ENCODE results near the gene ATP9B. TPM values are rescaled to one million over a fixed set of nuclear protein-coding genes. Genes with fewer than 3 reads are reported as not detected.

ATP9B gene
- total RNA-seq, 2 experiments from 2014 or later: 61.9 to 63.5 TPM

DNA sequence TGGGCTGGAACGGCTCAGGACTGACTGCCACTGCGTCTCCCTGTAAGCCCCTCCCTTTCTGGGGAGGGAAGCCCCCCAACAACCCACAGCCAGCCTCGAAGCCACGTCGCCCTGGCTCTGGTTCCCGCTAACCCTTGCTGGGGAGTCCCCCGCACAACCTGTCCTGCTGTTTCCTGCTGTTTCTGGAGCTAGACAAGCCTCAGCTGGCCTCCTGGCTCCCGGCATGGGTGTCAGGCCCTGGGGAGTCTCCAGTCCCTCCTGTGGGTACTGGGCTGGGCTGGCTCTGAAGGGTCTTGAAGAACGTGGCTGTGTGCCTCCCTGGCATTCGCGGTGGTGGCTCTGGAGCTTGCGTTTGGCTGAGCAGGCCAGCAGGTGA lies 347.5 kb downstream of the ATP9B start:
- ChIA-PET POLR2A (no interaction called here), CTCF (interaction anchor here (0.5 kb wide), 1 partner anchor 107 kb away, joined by 3 read pairs; no protein-coding TSS in a partner anchor)
- Histone ChIP-seq H3K9me3 (ENCODE audit: control insufficient read depth in 1 of 2, insufficient read depth in 1 of 2, low read length in 2 of 2) (no peaks in the 10 kb centered on the region), H3K27ac (ENCODE audit: low read depth in 1 of 2, low read length in 2 of 2) (no peak overlapping the region), H3K36me3 (ENCODE audit: insufficient read depth, low read length) (peaks cover 66% of the 10 kb centered on the region), H3K27me3 (ENCODE audit: control insufficient read depth in 1 of 2, insufficient read depth in 2 of 2, low read length in 2 of 2) (no peaks in the 10 kb centered on the region), H3K4me3 (ENCODE audit: low read length) (no peak overlapping the region), H3K4me1 (ENCODE audit: insufficient read depth, low read length) (peaks cover 20% of the 10 kb centered on the region)
- intact Hi-C loops (cut with DNase I, micrococcal nuclease): no loop called here
- ATAC-seq (ENCODE audit: poor library complexity): peak; percentile 9
- Mint-ChIP-seq H3K4me3 (no peak overlapping the region), H3K27ac (peak overlapping the region; percentile 61), H3K36me3 (ENCODE audit: low read depth) (peaks cover 66% of the 10 kb centered on the region), H3K9me3 (no peaks in the 10 kb centered on the region), H3K4me1 (ENCODE audit: low read depth) (peaks cover 45% of the 10 kb centered on the region), H3K27me3 (no peaks in the 10 kb centered on the region)
- TF ChIP-seq, protein P1, sequence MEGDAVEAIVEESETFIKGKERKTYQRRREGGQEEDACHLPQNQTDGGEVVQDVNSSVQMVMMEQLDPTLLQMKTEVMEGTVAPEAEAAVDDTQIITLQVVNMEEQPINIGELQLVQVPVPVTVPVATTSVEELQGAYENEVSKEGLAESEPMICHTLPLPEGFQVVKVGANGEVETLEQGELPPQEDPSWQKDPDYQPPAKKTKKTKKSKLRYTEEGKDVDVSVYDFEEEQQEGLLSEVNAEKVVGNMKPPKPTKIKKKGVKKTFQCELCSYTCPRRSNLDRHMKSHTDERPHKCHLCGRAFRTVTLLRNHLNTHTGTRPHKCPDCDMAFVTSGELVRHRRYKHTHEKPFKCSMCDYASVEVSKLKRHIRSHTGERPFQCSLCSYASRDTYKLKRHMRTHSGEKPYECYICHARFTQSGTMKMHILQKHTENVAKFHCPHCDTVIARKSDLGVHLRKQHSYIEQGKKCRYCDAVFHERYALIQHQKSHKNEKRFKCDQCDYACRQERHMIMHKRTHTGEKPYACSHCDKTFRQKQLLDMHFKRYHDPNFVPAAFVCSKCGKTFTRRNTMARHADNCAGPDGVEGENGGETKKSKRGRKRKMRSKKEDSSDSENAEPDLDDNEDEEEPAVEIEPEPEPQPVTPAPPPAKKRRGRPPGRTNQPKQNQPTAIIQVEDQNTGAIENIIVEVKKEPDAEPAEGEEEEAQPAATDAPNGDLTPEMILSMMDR (IDR thresholded peaks at IDR 0.05): no peak
- DNase-seq: no peak

DNA sequence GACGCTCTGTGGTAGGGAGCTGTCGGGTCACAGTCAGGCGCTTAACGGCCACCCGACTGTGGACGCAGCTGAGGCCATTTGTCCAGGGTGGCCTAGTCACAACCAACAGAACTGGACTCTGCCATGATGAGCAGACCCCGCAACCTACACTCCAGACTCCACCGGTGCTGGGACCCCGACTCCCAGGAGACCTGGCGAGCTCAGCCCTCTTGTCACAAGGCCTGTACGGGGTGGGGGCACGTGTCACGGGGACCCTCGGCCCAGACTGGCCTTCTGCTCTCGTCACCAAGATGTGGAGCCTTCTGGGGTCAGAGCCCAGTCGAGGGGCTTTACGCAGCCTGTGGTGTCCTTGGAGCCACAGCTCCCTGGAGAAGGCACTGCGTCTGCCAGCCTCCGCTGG lies 349.0 kb downstream of the ATP9B start:
- peaks cover 58% of the 10 kb centered on the region for H3K36me3 Mint-ChIP-seq (ENCODE audit: low read depth)
- no peaks in the 10 kb centered on the region for H3K27me3 Mint-ChIP-seq
- DNase-seq (no peak), ATAC-seq (ENCODE audit: poor library complexity) (no peak)
- H3K36me3 ChIP-seq (ENCODE audit: insufficient read depth, low read length): peaks cover 65% of the 10 kb centered on the region
- no peak overlapping the region for H3K27ac ChIP-seq (ENCODE audit: low read depth in 1 of 2, low read length in 2 of 2)
- peaks cover 39% of the 10 kb centered on the region for H3K4me1 Mint-ChIP-seq (ENCODE audit: low read depth)
- TF ChIP-seq, protein P1 (IDR thresholded peaks at IDR 0.05): no peak
- POLR2A ChIA-PET: no interaction called here
- CTCF ChIA-PET: no interaction called here
- H3K27ac Mint-ChIP-seq: peak overlapping the region; percentile 56
- no peak overlapping the region for H3K4me3 Mint-ChIP-seq
- no peaks in the 10 kb centered on the region for H3K9me3 ChIP-seq (ENCODE audit: control insufficient read depth in 1 of 2, insufficient read depth in 1 of 2, low read length in 2 of 2)
- H3K4me1 ChIP-seq (ENCODE audit: insufficient read depth, low read length): peaks cover 21% of the 10 kb centered on the region
- no peaks in the 10 kb centered on the region for H3K9me3 Mint-ChIP-seq
- H3K27me3 ChIP-seq (ENCODE audit: control insufficient read depth in 1 of 2, insufficient read depth in 2 of 2, low read length in 2 of 2): no peaks in the 10 kb centered on the region
- intact Hi-C loops (cut with DNase I, micrococcal nuclease): no loop called here
- H3K4me3 ChIP-seq (ENCODE audit: low read length): no peak overlapping the region

DNA sequence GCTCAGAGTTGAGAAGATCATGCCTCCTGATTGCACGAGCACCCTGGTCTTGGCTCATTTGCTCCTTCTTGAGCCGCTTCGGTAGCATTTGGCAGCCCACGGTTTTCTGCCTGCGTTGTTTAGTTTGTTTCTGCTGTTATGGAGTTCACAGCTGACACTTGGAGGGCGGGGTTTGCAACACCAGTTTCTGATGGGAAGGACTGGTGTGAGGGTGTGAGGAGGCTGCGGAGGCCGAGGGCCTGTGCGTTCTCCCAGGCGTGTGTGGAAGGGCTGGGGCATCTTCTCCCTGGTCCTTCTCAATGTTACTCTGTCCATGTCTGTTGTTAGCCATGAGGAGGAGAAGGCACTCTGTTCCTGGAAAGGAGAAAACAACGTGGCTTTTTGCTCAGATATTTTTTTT lies 349.4 kb downstream of the ATP9B start:
- Mint-ChIP-seq H3K9me3 (no peaks in the 10 kb centered on the region), H3K27ac (peak overlapping the region; percentile 56), H3K27me3 (no peaks in the 10 kb centered on the region), H3K4me3 (peak overlapping the region; percentile 15), H3K4me1 (ENCODE audit: low read depth) (peaks cover 35% of the 10 kb centered on the region), H3K36me3 (ENCODE audit: low read depth) (peaks cover 54% of the 10 kb centered on the region)
- no peak for ATAC-seq (ENCODE audit: poor library complexity)
- Histone ChIP-seq H3K27me3 (ENCODE audit: control insufficient read depth in 1 of 2, insufficient read depth in 2 of 2, low read length in 2 of 2) (no peaks in the 10 kb centered on the region), H3K4me1 (ENCODE audit: insufficient read depth, low read length) (peaks cover 22% of the 10 kb centered on the region), H3K36me3 (ENCODE audit: insufficient read depth, low read length) (peaks cover 62% of the 10 kb centered on the region), H3K9me3 (ENCODE audit: control insufficient read depth in 1 of 2, insufficient read depth in 1 of 2, low read length in 2 of 2) (no peaks in the 10 kb centered on the region), H3K4me3 (ENCODE audit: low read length) (no peak overlapping the region), H3K27ac (ENCODE audit: low read depth in 1 of 2, low read length in 2 of 2) (no peak overlapping the region)
- intact Hi-C loops (cut with DNase I, micrococcal nuclease): no loop called here
- TF ChIP-seq, protein P1 (IDR thresholded peaks at IDR 0.05): no peak
- POLR2A ChIA-PET: no interaction called here
- CTCF ChIA-PET: no interaction called here
- no peak for DNase-seq

Measured in CD4-positive, alpha-beta T cell (primary cell).